ENCODE data around the gene BASP1. TPM values are rescaled to one million over a fixed set of nuclear protein-coding genes. Genes with fewer than 3 reads are reported as not detected.

The BASP1 gene
- total RNA-seq, 1 experiment from 2014 or later, result 0.34 TPM

DNA sequence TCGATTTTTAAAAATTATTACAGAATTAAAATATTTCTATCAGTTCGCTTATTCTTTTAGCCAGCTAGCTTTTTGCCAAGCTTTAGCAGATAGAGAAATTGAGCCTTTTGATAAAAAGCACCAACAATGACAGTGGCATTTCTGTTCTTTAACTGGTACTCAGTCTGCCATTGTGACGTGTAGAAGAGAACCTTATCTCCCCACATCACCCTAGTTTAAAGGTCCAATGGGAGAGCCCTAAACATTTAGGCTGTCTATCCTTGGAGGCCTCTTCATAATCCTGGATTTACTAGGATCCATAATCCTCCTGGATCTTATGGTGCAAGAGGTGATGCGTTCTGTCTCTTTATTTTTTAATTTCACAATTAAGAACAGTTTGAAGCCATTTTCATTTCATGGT, 3.0 kb downstream of the BASP1 start:
- no peaks in the 10 kb centered on the region for H3K9me2 ChIP-seq (ENCODE audit: insufficient read depth)
- ATAC-seq (no peak), DNase-seq (ENCODE audit: low read depth, low spot score) (no peak)
- H3K4me2 ChIP-seq (ENCODE audit: low read length), result no peak overlapping the region
- no peak overlapping the region for H2AFZ ChIP-seq (ENCODE audit: low read depth, low read length, poor library complexity, severe bottlenecking)
- no peak overlapping the region for H3K4me3 ChIP-seq (replicated peaks in 1 of 2; ENCODE audit: low read depth in 1 of 2, low read length in 2 of 2)
- TF ChIP-seq EZH2phosphoT487 (IDR thresholded peaks at IDR 0.05; ENCODE audit: borderline replicate concordance) (no peak), RAD21 (IDR thresholded peaks at IDR 0.05; ENCODE audit: low read depth) (no peak), CBX3 (IDR thresholded peaks at IDR 0.05; ENCODE audit: low read depth) (no peak), ZBTB33 (IDR thresholded peaks at IDR 0.05; ENCODE audit: extremely low read depth, insufficient replicate concordance, low read length) (no peak), ZNF274 (IDR thresholded peaks at IDR 0.05; ENCODE audit: low read depth, low read length) (no peak), EGR1 (IDR thresholded peaks at IDR 0.05; ENCODE audit: low read depth) (no peak), SIN3A (IDR thresholded peaks at IDR 0.05; ENCODE audit: low read depth) (no peak), TCF7L2 (IDR thresholded peaks at IDR 0.05; ENCODE audit: borderline replicate concordance, extremely low read depth, insufficient read depth, insufficient read length) (no peak), POLR2AphosphoS5 (IDR thresholded peaks at IDR 0.05; ENCODE audit: low read depth, low read length) (no peak), JUND (IDR thresholded peaks at IDR 0.05) (no peak)
- TF ChIP-seq, protein P1, sequence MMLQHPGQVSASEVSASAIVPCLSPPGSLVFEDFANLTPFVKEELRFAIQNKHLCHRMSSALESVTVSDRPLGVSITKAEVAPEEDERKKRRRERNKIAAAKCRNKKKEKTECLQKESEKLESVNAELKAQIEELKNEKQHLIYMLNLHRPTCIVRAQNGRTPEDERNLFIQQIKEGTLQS (IDR thresholded peaks at IDR 0.05), result no peak
- no peaks in the 10 kb centered on the region for H3K36me3 ChIP-seq (ENCODE audit: control insufficient read depth in 1 of 2, insufficient read depth in 2 of 2, low read length in 2 of 2)
- intact Hi-C loops (cut with micrococcal nuclease), result no loop called here
- no peak overlapping the region for H3K9ac ChIP-seq (ENCODE audit: low read length)
- H3K4me1 ChIP-seq (ENCODE audit: control insufficient read depth in 1 of 2, insufficient read depth in 2 of 2, low read length in 2 of 2), result no peaks in the 10 kb centered on the region
- RAD21 ChIA-PET (ENCODE audit: low non-redundant PET in 1 of 2, low total read pairs in 2 of 2, uncharacterized antibody in 2 of 2, unreplicated experiment in 2 of 2), result no interaction called here
- no peaks in the 10 kb centered on the region for H3K9me3 ChIP-seq (ENCODE audit: control insufficient read depth in 1 of 2, insufficient read depth in 1 of 2, low read depth in 1 of 2, low read length in 2 of 2)
- H4K20me1 ChIP-seq (ENCODE audit: insufficient read depth), result no peaks in the 10 kb centered on the region
- BruUV-seq (replicated peaks), result no TSS peak
- H3K27me3 ChIP-seq (ENCODE audit: insufficient read depth, low read length), result no peaks in the 10 kb centered on the region; the same call in 1 of the 2 replicates
- POLR2A ChIA-PET, result no interaction called here
- no peak overlapping the region for H3K27ac ChIP-seq (ENCODE audit: low read depth, low read length)
- no peaks in the 10 kb centered on the region for H3K79me2 ChIP-seq (ENCODE audit: insufficient read depth, low read length)
- CTCF ChIA-PET, result no interaction called here
